ACC112 (cell line): ENCODE results near the gene SPI1.

Experiments used
- H2AFZ ChIP-seq: fragments of 200-600 bp; sonication (generic); one replicate; pipeline ENCODE4 v1.6.0; 2017; ENCODE audit warnings: antibody characterized with exemption, low read length; ENCODE audit not compliant: unreplicated experiment
- H3K27ac ChIP-seq: fragments of 200-600 bp; sonication (generic); 2 replicates; pipeline ENCODE4 v1.5.1; 2014; ENCODE audit warnings: low read depth, mild to moderate bottlenecking, antibody characterized with exemption, low read length, moderate library complexity
- H3K27me3 ChIP-seq: fragments of 200-600 bp; sonication (generic); 2 replicates; pipeline ENCODE4 v1.6.1; 2014; ENCODE audit warnings: mild to moderate bottlenecking, antibody characterized with exemption, low read length, moderate library complexity, mixed read lengths; ENCODE audit not compliant: insufficient read depth
- H3K36me3 ChIP-seq: fragments of 200-600 bp; sonication (generic); 2 replicates; pipeline ENCODE4 v1.6.1; 2016; ENCODE audit warnings: mild to moderate bottlenecking, antibody characterized with exemption, low read length, moderate library complexity, mixed read lengths; ENCODE audit not compliant: insufficient read depth
- H3K4me1 ChIP-seq: fragments of 200-600 bp; sonication (generic); one replicate; pipeline ENCODE4 v1.6.1; 2016; ENCODE audit warnings: low read length, mixed read lengths; ENCODE audit not compliant: insufficient read depth, unreplicated experiment, control insufficient read depth
- H3K4me3 ChIP-seq: fragments of 200-600 bp; sonication (generic); 2 replicates; pipeline ENCODE4 v1.5.1; 2014; ENCODE audit warnings: mild to moderate bottlenecking, low read depth, low read length
- H3K79me2 ChIP-seq: fragments of 200-600 bp; sonication (generic); one replicate; pipeline ENCODE4 v1.6.0; 2016; ENCODE audit warnings: low read length; ENCODE audit not compliant: control insufficient read depth, unreplicated experiment, insufficient read depth

The SPI1 gene

DNA sequence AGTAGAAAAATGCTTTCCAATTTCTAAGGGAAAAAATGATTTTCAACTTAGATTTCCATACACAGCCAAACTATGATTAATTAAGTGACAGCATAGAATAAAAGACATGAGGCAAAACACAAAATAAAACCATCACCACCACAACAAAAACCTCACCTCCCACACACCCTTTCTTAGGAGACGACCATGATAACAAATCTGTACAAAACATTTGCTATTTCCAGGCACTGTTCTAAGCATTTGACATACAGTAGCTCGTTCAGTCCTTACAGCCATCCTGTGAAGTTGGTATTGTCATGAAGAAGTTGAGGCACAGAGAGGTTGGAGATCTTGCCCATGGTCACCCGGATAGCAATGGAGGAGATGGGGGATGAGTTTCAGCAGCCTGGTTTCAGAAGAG lies 8.7 kb downstream of the SPI1 start:
- Histone ChIP-seq H3K4me3 (no peak overlapping the region), H3K27me3 (no peaks in the 10 kb centered on the region), H3K79me2 (no peaks in the 10 kb centered on the region), H3K36me3 (no peaks in the 10 kb centered on the region), H3K4me1 (peaks cover 8% of the 10 kb centered on the region), H2AFZ (no peak overlapping the region), H3K27ac (no peak overlapping the region)

GRCh38 chr11:47366020-47366490 lies 12.3 kb downstream of the SPI1 start:
- Histone ChIP-seq H3K4me3 (no peak overlapping the region), H3K79me2 (no peaks in the 10 kb centered on the region), H3K4me1 (no peaks in the 10 kb centered on the region), H2AFZ (no peak overlapping the region), H3K36me3 (no peaks in the 10 kb centered on the region), H3K27ac (no peak overlapping the region), H3K27me3 (no peaks in the 10 kb centered on the region)

GRCh38 chr11:47361419-47361818 lies 16.9 kb downstream of the SPI1 start:
- Histone ChIP-seq H2AFZ (no peak overlapping the region), H3K4me1 (peaks cover 6% of the 10 kb centered on the region), H3K4me3 (no peak overlapping the region), H3K27ac (no peak overlapping the region), H3K27me3 (no peaks in the 10 kb centered on the region), H3K36me3 (no peaks in the 10 kb centered on the region), H3K79me2 (no peaks in the 10 kb centered on the region)

GRCh38 chr11:47360341-47360740 lies 18.0 kb downstream of the SPI1 start:
- H3K27ac ChIP-seq, result no peak overlapping the region
- H3K4me1 ChIP-seq, result peaks cover 6% of the 10 kb centered on the region

GRCh38 chr11:47359586-47359985 lies 18.8 kb downstream of the SPI1 start:
- no peak overlapping the region for H3K27ac ChIP-seq
- H3K4me1 ChIP-seq, result peaks cover 6% of the 10 kb centered on the region
- no peaks in the 10 kb centered on the region for H3K36me3 ChIP-seq
- H3K4me3 ChIP-seq, result no peak overlapping the region
- H3K79me2 ChIP-seq, result no peaks in the 10 kb centered on the region
- H2AFZ ChIP-seq, result no peak overlapping the region
- no peaks in the 10 kb centered on the region for H3K27me3 ChIP-seq

More at GRCh38 chr11:47360341-47360740, 18.0 kb downstream of the SPI1 start:
- Histone ChIP-seq H3K79me2 (no peaks in the 10 kb centered on the region), H2AFZ (no peak overlapping the region), H3K4me3 (no peak overlapping the region), H3K36me3 (no peaks in the 10 kb centered on the region), H3K27me3 (no peaks in the 10 kb centered on the region)

DNA sequence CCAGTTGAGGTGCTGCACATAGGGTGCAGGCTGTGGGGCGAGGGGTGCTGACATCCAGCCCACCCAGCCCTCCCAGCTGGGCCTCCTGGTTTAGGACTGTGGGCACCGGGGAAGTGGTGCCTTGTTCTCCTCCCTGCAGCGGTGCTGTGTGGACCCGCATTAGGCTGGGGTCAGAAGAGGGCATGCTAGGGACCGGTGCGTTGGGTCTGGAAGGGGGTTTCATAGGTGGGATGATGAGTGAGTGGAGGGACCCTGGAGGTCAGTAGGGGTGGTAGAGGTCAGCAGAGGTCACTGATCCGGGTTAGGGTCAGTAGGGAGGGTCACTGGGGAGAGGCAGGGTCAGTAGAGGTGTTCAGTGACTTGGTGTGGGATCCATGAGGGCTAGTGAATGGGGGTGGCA lies 19.2 kb downstream of the SPI1 start:
- H3K4me1 ChIP-seq, result peaks cover 6% of the 10 kb centered on the region
- H3K27ac ChIP-seq, result no peak overlapping the region
- H3K4me3 ChIP-seq, result no peak overlapping the region
- no peaks in the 10 kb centered on the region for H3K27me3 ChIP-seq
- H2AFZ ChIP-seq, result no peak overlapping the region
- H3K36me3 ChIP-seq, result no peaks in the 10 kb centered on the region
- H3K79me2 ChIP-seq, result no peaks in the 10 kb centered on the region

DNA sequence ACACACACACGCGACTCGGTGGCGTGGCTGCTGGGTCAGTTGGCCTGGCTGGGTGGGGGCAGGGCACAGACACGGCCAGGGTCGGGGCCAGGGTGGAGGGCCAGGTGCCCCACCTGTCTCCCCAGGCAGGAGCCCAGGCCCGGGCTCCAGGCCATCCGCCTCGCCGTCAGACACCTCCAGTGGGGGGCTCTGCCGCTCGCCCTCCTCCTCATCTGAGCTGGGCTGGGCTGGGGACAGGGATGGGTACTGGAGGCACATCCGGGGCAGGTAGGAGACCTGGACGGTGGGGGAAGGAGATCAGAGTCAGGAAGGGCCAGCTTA lies 19.7 kb downstream of the SPI1 start:
- H3K4me1 ChIP-seq, result peaks cover 6% of the 10 kb centered on the region
- H3K27me3 ChIP-seq, result no peaks in the 10 kb centered on the region
- H3K36me3 ChIP-seq, result no peaks in the 10 kb centered on the region
- no peaks in the 10 kb centered on the region for H3K79me2 ChIP-seq
- H3K27ac ChIP-seq, result no peak overlapping the region
- no peak overlapping the region for H3K4me3 ChIP-seq
- no peak overlapping the region for H2AFZ ChIP-seq

GRCh38 chr11:47357985-47358730 lies 20.2 kb downstream of the SPI1 start:
- no peak overlapping the region for H2AFZ ChIP-seq
- H3K4me3 ChIP-seq, result no peak overlapping the region
- H3K4me1 ChIP-seq, result peaks cover 6% of the 10 kb centered on the region
- no peaks in the 10 kb centered on the region for H3K36me3 ChIP-seq
- H3K27me3 ChIP-seq, result no peaks in the 10 kb centered on the region
- no peak overlapping the region for H3K27ac ChIP-seq
- no peaks in the 10 kb centered on the region for H3K79me2 ChIP-seq

DNA sequence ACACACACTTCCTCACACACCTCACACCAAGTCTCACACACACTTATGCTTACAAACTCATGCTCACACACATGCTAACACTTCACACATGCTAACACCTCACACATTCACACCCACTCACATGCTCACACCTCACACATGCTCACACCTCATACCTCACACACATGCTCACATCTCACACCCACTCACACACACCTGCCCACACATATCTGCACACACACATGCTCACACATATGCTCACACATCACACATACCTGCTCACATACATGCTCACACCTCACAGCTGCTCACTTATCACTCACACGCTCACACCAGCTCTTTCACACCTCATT lies 21.4 kb downstream of the SPI1 start:
- H3K79me2 ChIP-seq, result no peaks in the 10 kb centered on the region
- no peaks in the 10 kb centered on the region for H3K36me3 ChIP-seq
- no peak overlapping the region for H3K27ac ChIP-seq
- peaks cover 6% of the 10 kb centered on the region for H3K4me1 ChIP-seq
- no peaks in the 10 kb centered on the region for H3K27me3 ChIP-seq
- no peak overlapping the region for H3K4me3 ChIP-seq
- H2AFZ ChIP-seq, result no peak overlapping the region

- no peaks in the 10 kb centered on the region for H3K36me3 ChIP-seq
- no peaks in the 10 kb centered on the region for H3K27me3 ChIP-seq
- H3K27ac ChIP-seq, result no peak overlapping the region
- H3K79me2 ChIP-seq, result no peaks in the 10 kb centered on the region
- H3K4me1 ChIP-seq, result peaks cover 6% of the 10 kb centered on the region
- H2AFZ ChIP-seq, result no peak overlapping the region
- H3K4me3 ChIP-seq, result no peak overlapping the region
These were observed 22.0 kb downstream of the SPI1 start for GRCh38 chr11:47356129-47356997.
